ENCODE measurements around the gene SENP7. TPM values are rescaled to one million over a fixed set of nuclear protein-coding genes. Genes with fewer than 3 reads are reported as not detected.

The SENP7 gene
- total RNA-seq, 4 donors from 2014 or later = 8.8 to 52.5 (median 15.1) TPM

DNA sequence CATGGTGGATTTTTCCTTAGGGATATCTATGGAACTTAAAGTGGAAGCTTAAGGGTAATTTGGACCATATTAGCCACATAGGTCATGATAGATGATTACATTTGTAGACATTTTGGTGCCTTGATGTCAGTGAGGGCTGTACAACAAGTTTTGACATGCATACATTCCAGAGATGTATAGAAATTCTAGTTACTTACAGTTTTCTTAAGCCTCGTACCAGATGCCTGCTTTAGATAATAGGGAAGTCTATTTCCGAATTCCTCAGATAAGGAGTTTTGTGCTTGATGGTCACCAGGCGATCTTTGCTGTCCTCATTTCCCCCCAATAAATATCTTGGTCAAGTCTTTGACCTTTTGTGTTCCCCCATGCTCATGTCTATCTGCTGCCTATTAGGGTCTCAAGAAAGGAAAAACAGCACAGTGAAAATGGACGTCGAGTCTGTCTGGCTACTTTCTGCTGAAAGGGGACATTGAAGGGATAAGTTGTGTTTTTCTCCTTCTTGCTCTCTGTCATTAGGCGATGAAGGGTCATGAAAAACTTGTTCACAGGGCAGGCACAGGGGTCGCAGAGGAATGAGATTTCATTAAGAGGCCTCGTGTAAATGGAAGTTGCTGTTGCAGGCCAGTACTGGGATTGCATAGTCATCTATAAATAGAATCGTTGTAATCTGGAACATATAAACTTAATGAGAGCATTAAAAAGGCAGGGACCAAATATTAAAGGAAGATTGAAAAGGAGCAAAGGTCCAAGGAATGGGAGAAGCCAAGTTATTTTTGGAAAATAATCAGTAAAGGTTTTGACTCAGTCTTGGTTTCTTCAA is 20.0 kb upstream of the SENP7 start:
- TF ChIP-seq, protein P1, sequence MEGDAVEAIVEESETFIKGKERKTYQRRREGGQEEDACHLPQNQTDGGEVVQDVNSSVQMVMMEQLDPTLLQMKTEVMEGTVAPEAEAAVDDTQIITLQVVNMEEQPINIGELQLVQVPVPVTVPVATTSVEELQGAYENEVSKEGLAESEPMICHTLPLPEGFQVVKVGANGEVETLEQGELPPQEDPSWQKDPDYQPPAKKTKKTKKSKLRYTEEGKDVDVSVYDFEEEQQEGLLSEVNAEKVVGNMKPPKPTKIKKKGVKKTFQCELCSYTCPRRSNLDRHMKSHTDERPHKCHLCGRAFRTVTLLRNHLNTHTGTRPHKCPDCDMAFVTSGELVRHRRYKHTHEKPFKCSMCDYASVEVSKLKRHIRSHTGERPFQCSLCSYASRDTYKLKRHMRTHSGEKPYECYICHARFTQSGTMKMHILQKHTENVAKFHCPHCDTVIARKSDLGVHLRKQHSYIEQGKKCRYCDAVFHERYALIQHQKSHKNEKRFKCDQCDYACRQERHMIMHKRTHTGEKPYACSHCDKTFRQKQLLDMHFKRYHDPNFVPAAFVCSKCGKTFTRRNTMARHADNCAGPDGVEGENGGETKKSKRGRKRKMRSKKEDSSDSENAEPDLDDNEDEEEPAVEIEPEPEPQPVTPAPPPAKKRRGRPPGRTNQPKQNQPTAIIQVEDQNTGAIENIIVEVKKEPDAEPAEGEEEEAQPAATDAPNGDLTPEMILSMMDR (IDR thresholded peaks at IDR 0.05) = no peak
- ATAC-seq (ENCODE audit: low FRiP score) (no peak), DNase-seq (ENCODE audit: low spot score) (no peak)

DNA sequence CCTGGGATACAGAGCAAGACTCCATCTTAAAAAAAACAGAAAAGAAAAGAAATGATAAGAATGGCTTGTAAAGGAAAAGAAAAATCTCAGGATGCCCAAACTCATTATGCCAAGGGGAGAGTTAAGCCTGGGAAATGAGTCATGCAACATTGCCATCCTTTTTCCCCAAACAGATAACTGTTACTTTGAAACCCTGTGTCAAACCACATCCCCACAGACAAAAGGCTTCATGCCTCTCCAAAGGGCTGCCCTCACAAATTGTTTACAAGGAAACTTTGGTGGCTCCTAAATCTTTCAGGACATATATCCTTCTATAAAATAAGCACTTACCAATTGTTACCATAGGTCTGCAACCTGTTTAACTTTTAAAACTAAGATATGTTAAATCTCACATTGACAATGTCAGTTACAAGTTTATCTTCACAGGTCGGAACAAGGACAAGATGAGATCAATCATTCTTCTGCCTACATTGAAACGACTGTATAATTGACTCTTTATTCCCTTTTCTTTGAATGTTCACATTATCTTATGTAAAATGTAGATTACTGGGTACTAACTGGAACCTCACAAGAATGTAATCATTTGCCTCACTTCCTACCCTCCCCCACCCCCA is 18.6 kb upstream of the SENP7 start:
- ATAC-seq (ENCODE audit: low FRiP score) (no peak), DNase-seq (ENCODE audit: low spot score) (no peak)
- TF ChIP-seq, protein P1 (IDR thresholded peaks at IDR 0.05) = no peak

DNA sequence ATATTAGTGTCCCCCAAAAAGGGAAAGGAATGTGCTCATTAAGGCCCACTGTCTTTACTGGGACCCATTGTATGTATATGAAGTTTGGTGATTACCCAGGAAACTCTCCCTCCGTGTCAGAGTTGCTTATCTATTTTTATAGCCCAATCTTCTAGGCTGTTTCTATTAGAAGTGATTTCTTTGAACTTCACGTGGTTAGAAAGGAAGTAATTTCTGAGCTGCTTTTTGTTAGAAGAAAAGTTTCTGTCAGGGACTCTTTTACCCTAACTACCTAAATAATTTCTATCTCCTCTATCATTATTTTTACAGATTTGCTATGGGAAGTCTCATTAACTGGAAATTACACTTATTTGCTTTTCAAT is 17.7 kb upstream of the SENP7 start:
- DNase-seq (ENCODE audit: low spot score) (no peak), ATAC-seq (ENCODE audit: low FRiP score) (no peak)

DNA sequence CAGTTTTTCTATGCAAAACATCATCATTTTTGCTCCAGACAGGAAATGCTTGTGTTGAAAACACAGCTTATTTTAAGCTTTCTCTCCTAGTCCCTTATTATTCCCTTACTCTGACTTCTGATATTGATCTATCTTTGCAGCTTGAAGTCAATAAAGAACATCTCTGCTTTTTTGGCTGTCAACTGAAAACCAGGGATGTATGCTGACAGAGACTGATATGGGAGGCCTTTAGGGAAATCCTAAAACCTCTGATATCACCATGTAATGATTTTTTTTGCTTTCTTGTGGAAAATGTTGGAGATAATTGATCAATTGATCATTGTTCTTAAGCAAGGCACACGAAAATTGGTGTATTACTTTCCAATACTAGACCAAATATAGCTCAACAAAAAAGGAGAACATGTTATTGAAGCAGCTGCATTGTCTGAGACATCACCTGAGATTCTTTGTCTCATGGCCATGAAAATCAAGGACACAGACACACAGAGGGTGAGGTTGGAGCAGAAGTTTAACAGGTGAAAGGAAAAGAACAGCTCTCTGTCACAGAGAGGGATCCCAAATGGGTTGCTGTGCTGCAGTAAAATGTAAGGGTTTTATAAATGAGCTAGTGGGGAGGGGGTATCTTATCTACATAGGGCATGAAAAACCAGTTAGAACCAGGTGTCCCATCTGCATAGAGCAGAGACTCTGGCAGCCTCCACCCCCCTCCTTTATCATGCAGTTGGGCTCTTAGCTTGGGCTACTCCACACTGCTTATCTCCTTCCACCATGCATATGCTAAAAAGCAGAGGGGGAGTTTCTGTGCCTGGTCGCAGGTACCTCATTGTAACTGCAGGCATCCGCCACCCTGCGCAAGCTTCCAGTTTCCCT is 17.0 kb upstream of the SENP7 start:
- TF ChIP-seq, protein P1 (IDR thresholded peaks at IDR 0.05) = no peak
- DNase-seq (ENCODE audit: low spot score) (no peak), ATAC-seq (ENCODE audit: low FRiP score) (no peak)

More for the DNA sequence above, 17.7 kb upstream of the SENP7 start:
- TF ChIP-seq, protein P1 (IDR thresholded peaks at IDR 0.05) = no peak

DNA sequence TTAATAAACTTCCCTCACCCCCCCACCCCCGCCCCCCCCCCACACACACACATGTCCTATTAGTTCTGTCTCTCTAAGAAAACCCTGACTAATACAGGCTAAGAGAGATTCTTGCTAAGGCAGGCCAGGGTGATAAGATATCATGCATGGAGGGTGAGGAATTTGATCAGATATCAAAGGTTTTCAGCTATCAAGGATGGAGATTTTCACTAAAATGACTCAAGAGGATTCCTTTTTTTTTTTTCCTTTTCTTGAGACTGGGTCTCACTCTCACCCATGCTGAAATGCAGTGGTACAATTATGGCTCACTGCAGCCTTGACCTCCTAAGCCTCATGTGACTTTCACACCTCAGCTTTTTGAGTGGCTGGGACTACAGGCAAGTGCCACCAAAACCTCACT is 14.9 kb upstream of the SENP7 start:
- no peak for ATAC-seq (ENCODE audit: low FRiP score)
- TF ChIP-seq, protein P1 (IDR thresholded peaks at IDR 0.05) = no peak

DNA sequence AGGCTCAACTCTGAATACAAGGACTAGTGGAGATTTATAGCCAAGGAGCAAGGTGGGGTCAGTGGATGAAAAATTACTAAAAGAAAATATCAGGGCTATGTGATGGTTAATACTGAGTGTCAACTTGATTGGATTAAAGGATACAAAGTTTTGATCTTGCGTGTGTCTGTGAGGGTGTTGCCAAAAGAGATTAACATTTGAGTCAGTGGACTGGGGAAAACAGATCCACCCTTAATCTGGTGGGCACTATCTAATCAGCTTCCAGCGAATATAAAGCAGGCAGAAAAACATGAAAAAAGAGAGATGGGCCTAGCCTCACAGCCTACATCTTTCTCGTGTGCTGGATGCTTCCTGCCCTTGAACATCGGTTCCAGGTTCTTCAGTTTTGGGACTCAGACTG is 14.4 kb upstream of the SENP7 start:
- ATAC-seq (ENCODE audit: low FRiP score) = no peak
- TF ChIP-seq, protein P1 (IDR thresholded peaks at IDR 0.05) = no peak
- no peak for DNase-seq (ENCODE audit: low spot score)

More for the DNA sequence above, 14.9 kb upstream of the SENP7 start:
- DNase-seq (ENCODE audit: low spot score) = no peak
